Muscle layer of duodenum (tissue), 2 donors: ENCODE results near the gene COL23A1.
"Not testable (repeated sequence)": the region's sequence is repeated elsewhere in the genome, so short reads cannot be mapped to it uniquely, and the experiment has no call there.

Experiments
- H3K27ac ChIP-seq: one replicate; pipeline ENCODE4 v1.7.0; 2013; ENCODE audit warnings: mild to moderate bottlenecking, low read length
- H3K27me3 ChIP-seq: one replicate; pipeline ENCODE4 v1.7.0; 2013; ENCODE audit warnings: low read depth, mild to moderate bottlenecking, control low read depth, low read length
- H3K36me3 ChIP-seq, 2 donors: one replicate each; pipeline ENCODE4 v1.7.0; 2013; ENCODE audit warnings: low read length in 2 of 2, control low read depth in 1 of 2, mild to moderate bottlenecking in 1 of 2; ENCODE audit not compliant: insufficient read depth in 2 of 2, control insufficient read depth in 1 of 2
- H3K4me1 ChIP-seq, 2 donors: one replicate each; pipeline ENCODE4 v1.7.0; 2013; ENCODE audit warnings: low read length in 2 of 2, mild to moderate bottlenecking in 2 of 2, control low read depth in 1 of 2, moderate library complexity in 1 of 2; ENCODE audit not compliant: insufficient read depth in 2 of 2, control insufficient read depth in 1 of 2
- H3K4me3 ChIP-seq, 2 donors: one replicate each; pipeline ENCODE4 v1.7.0; 2013; ENCODE audit warnings: low read length in 2 of 2, low read depth in 1 of 2, mild to moderate bottlenecking in 1 of 2
- H3K9me3 ChIP-seq, 2 donors: one replicate each; pipeline ENCODE4 v1.7.0; 2013; ENCODE audit warnings: low read length in 2 of 2, control low read depth in 1 of 2, mild to moderate bottlenecking in 1 of 2; ENCODE audit not compliant: control insufficient read depth in 1 of 2
- donor health status: healthy.

The COL23A1 gene

GRCh38 chr5:178310130-178310865 is 279.9 kb downstream of the COL23A1 start:
- H3K36me3 ChIP-seq, result no peaks in the 10 kb centered on the region

GRCh38 chr5:178309271-178310013 is 280.8 kb downstream of the COL23A1 start:
- Histone ChIP-seq H3K36me3 (no peaks in the 10 kb centered on the region), H3K9me3 (no peaks in the 10 kb centered on the region), H3K4me1 (no peaks in the 10 kb centered on the region), H3K4me3 (no peak overlapping the region), H3K27me3 (no peaks in the 10 kb centered on the region), H3K27ac (no peak overlapping the region)

More at GRCh38 chr5:178310130-178310865, 279.9 kb downstream of the COL23A1 start:
- Histone ChIP-seq H3K4me3 (no peak overlapping the region), H3K27ac (no peak overlapping the region), H3K27me3 (no peaks in the 10 kb centered on the region), H3K9me3 (no peaks in the 10 kb centered on the region), H3K4me1 (no peaks in the 10 kb centered on the region)

DNA sequence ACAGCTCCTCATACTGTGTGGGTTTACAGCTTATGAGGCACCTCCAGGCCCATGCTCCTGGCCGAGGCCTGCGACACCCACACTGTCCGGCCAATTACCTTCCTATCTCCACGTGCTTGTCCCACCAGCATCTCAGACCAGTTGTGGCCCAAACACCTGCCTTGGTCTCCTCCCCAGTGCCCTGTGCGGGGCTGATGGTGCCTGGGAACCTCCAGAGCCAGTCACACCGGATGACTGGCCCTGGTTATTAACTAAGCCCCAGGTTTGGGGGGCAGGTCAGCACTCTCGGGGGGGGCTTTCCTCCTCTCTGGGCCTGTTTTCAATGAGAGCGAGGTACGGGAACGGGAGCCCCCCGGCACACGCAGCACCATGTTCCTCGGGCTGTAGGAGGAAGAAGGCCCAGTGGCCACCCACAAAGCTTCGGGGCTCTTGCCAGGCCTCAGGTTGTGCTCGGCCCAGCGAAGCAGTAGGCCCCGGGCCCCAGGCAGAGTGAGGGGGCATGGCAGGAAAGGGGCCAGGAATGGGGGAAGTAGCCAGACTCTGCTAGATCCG is 281.6 kb downstream of the COL23A1 start:
- H3K27me3 ChIP-seq, result no peaks in the 10 kb centered on the region
- no peak overlapping the region for H3K4me3 ChIP-seq
- H3K4me1 ChIP-seq, result no peaks in the 10 kb centered on the region
- no peak overlapping the region for H3K27ac ChIP-seq
- no peaks in the 10 kb centered on the region for H3K36me3 ChIP-seq
- no peaks in the 10 kb centered on the region for H3K9me3 ChIP-seq

DNA sequence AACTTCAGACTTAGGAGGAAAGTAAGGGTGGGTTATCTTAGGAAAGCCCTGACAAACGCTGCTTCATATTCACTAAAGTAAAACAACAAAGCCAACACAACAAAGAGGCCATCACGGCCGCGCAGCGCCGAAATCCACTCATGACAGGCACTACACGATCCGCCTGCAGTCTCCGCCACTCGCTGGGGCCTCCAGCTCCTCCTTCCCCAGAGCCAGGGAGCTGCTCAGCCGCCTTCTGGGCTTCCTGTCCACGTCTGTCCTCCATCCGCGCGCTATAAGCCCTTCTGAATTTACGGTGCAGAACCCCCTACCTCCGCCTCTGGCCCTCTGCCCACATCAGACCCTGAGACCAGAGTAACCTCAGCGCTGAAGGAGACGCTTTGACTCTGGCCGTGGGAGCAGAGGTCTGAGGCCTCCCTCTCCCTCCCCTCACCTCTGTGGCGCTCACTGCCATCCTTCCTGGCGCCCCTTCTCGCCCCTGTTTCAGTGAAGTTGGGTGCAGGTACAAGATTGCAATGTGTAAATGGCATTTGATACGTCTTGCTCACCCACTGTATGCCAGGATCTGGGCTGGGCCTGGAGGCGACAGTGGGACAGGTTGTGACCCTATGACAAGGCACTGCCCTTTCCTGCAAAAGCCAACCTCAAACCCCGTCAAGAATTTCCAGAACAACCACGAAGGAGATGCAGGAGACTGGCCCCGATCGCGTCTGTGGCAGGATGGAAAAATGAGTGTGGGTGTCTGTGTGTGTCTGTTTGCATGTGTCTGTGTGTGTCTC is 282.7 kb downstream of the COL23A1 start:
- Histone ChIP-seq H3K36me3 (no peaks in the 10 kb centered on the region), H3K9me3 (no peaks in the 10 kb centered on the region), H3K27ac (no peak overlapping the region), H3K4me1 (no peaks in the 10 kb centered on the region), H3K27me3 (no peaks in the 10 kb centered on the region), H3K4me3 (no peak overlapping the region)

DNA sequence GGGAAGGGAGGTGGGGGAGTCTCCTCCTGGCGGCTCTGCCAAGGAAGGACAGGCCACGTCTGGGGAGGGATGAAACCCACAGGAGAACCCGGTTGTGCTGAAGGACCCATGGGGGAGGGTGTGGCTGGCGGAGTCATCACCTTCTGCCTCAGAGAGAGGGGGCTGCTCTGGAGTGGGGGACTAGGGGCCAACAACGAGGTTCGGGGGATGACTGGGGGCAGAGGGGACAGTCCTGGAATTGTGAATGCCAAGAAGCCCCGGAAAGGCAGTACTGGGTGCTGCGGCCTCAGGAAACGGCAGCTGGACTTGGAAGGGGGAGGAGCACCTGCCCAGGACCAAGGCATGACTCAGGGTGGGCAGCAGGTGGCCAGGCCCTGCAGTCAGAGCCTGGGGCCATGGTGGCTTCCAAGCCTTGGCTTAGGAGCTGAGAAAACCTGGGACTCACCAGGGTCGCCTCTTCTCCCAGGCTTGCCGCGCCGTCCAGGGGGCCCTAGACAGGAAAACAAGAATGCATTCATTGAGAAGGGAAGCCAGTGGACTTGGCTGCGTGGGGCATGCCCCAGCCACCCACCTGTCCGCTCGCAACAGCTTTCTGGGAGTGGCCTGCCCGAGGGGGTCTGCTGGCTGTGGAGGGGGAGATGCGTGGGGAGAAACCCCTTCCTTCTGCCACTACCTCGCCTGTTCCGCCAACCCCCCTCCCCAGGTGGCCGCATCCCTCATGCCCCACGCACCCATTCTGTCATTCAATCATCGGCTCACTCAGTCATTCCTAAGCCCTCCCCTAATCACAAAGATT is 283.6 kb downstream of the COL23A1 start:
- H3K27me3 ChIP-seq, result no peaks in the 10 kb centered on the region
- H3K9me3 ChIP-seq, result no peaks in the 10 kb centered on the region
- no peaks in the 10 kb centered on the region for H3K4me1 ChIP-seq
- no peaks in the 10 kb centered on the region for H3K36me3 ChIP-seq
- no peak overlapping the region for H3K4me3 ChIP-seq
- no peak overlapping the region for H3K27ac ChIP-seq

GRCh38 chr5:178305801-178306200 is 284.4 kb downstream of the COL23A1 start:
- Histone ChIP-seq H3K9me3 (no peaks in the 10 kb centered on the region), H3K27me3 (no peaks in the 10 kb centered on the region), H3K27ac (no peak overlapping the region), H3K4me1 (no peaks in the 10 kb centered on the region), H3K4me3 (no peak overlapping the region), H3K36me3 (no peaks in the 10 kb centered on the region)

GRCh38 chr5:178304761-178305645 is 285.2 kb downstream of the COL23A1 start:
- no peaks in the 10 kb centered on the region for H3K27me3 ChIP-seq
- no peak overlapping the region for H3K27ac ChIP-seq

GRCh38 chr5:178304016-178304415 is 286.2 kb downstream of the COL23A1 start:
- no peak overlapping the region for H3K27ac ChIP-seq
- no peaks in the 10 kb centered on the region for H3K36me3 ChIP-seq
- no peaks in the 10 kb centered on the region for H3K9me3 ChIP-seq
- no peak overlapping the region for H3K4me3 ChIP-seq
- no peaks in the 10 kb centered on the region for H3K4me1 ChIP-seq
- no peaks in the 10 kb centered on the region for H3K27me3 ChIP-seq

More at GRCh38 chr5:178304761-178305645, 285.2 kb downstream of the COL23A1 start:
- Histone ChIP-seq H3K36me3 (no peaks in the 10 kb centered on the region), H3K4me3 (no peak overlapping the region), H3K9me3 (no peaks in the 10 kb centered on the region), H3K4me1 (no peaks in the 10 kb centered on the region)

- H3K9me3 ChIP-seq, H3K4me1 ChIP-seq, H3K27ac ChIP-seq, H3K4me3 ChIP-seq, H3K27me3 ChIP-seq, H3K36me3 ChIP-seq: not testable (repeated sequence)
Measured at GRCh38 chr5:178302321-178302720, 287.9 kb downstream of the COL23A1 start.

DNA sequence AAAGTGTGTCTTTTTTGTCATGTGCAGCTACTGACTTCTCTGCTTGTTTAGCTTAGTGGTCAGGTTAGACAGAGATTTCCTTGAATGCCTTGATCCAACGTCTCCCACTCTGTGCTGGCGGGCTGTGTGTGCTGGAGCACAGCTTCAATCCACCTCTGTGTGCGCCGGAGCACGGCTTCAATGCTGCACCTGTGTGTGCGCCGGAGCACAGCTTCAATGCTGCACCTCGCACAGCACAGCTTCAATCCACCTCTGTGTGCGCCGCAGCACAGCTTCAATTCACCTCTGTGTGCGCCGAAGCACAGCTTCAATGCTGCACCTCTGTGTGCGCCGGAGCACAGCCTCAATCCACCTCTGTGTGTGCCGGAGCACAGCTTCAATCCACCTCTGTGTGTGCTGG is 288.6 kb downstream of the COL23A1 start:
- Histone ChIP-seq H3K4me1 (no peaks in the 10 kb centered on the region), H3K27ac (no peak overlapping the region), H3K4me3 (no peak overlapping the region)

More for the DNA sequence above, 288.6 kb downstream of the COL23A1 start:
- no peaks in the 10 kb centered on the region for H3K27me3 ChIP-seq
- no peaks in the 10 kb centered on the region for H3K9me3 ChIP-seq
- H3K36me3 ChIP-seq, result no peaks in the 10 kb centered on the region
